ENCODE measurements around the gene LRRC27. TPM values are rescaled to one million over a fixed set of nuclear protein-coding genes. Genes with fewer than 3 reads are reported as not detected.

LRRC27 gene
- total and polyA plus RNA-seq, 7 donors: 2.2 to 8.3 (median 2.5) TPM

- ATAC-seq (no peak), DNase-seq (no peak)
- no peak for TF ChIP-seq CTCF (IDR thresholded peaks at IDR 0.05)
- no peak overlapping the region for H3K27ac ChIP-seq
- peaks cover 0 to 18% of the 10 kb centered on the region in 2 donors for H3K36me3 ChIP-seq (ENCODE audit: insufficient read depth in 1 of 2, low read depth in 1 of 2)
- no peak overlapping the region for H3K4me3 ChIP-seq
- no peaks in the 10 kb centered on the region for H3K4me1 ChIP-seq
- H3K9me3 ChIP-seq: no peaks in the 10 kb centered on the region
- intact Hi-C loops (cut with DNase I): no loop called here
- H3K27me3 ChIP-seq (ENCODE audit: insufficient read depth in 3 of 3, low read length in 2 of 3): no peaks in the 10 kb centered on the region
- 85 to 91% (median 88%) methylated on average over 4 of the region's 4 CpGs for WGBS, 3 donors
Measured at GRCh38 chr10:132341781-132342180, 9.8 kb downstream of the LRRC27 start.

GRCh38 chr10:132342553-132342952 lies 10.6 kb downstream of the LRRC27 start:
- no peaks in the 10 kb centered on the region for H3K27me3 ChIP-seq (ENCODE audit: insufficient read depth in 3 of 3, low read length in 2 of 3)
- peaks cover 0 to 16% of the 10 kb centered on the region in 2 donors for H3K36me3 ChIP-seq (ENCODE audit: insufficient read depth in 1 of 2, low read depth in 1 of 2)
- ATAC-seq (no peak), DNase-seq (no peak)
- WGBS, 3 donors: 90 to 99% (median 96%) methylated on average over 7 of the region's 7 CpGs
- intact Hi-C loops (cut with DNase I): no loop called here
- H3K4me1 ChIP-seq: no peaks in the 10 kb centered on the region
- no peak overlapping the region for H3K27ac ChIP-seq
- H3K9me3 ChIP-seq: no peaks in the 10 kb centered on the region
- no peak for TF ChIP-seq CTCF (IDR thresholded peaks at IDR 0.05)
- no peak overlapping the region for H3K4me3 ChIP-seq

- DNase-seq (no peak), ATAC-seq (no peak)
- no peaks in the 10 kb centered on the region for H3K4me1 ChIP-seq
- H3K27me3 ChIP-seq (ENCODE audit: insufficient read depth in 3 of 3, low read length in 2 of 3): no peaks in the 10 kb centered on the region
- H3K9me3 ChIP-seq: no peaks in the 10 kb centered on the region
- H3K4me3 ChIP-seq: no peak overlapping the region
- no peak overlapping the region for H3K27ac ChIP-seq
- intact Hi-C loops (cut with DNase I): no loop called here
- no peak for TF ChIP-seq CTCF (IDR thresholded peaks at IDR 0.05)
- 81 to 83% (median 81%) methylated on average over 6 of the region's 6 CpGs for WGBS, 3 donors
- peaks cover 0 to 14% of the 10 kb centered on the region in 2 donors for H3K36me3 ChIP-seq (ENCODE audit: insufficient read depth in 1 of 2, low read depth in 1 of 2)
Measured at GRCh38 chr10:132344386-132344785, 12.4 kb downstream of the LRRC27 start.

GRCh38 chr10:132345345-132345744 lies 13.4 kb downstream of the LRRC27 start:
- ATAC-seq: no peak
- Histone ChIP-seq H3K27me3 (ENCODE audit: insufficient read depth in 3 of 3, low read length in 2 of 3) (no peaks in the 10 kb centered on the region), H3K4me1 (no peaks in the 10 kb centered on the region), H3K9me3 (no peaks in the 10 kb centered on the region), H3K27ac (no peak overlapping the region), H3K4me3 (no peak overlapping the region), H3K36me3 (ENCODE audit: insufficient read depth in 1 of 2, low read depth in 1 of 2) (peaks cover 0 to 14% of the 10 kb centered on the region in 2 donors)
- TF ChIP-seq CTCF (IDR thresholded peaks at IDR 0.05): no peak
- WGBS, 3 donors: 68 to 72% (median 70%) methylated on average over 7 of the region's 7 CpGs
- intact Hi-C loops (cut with DNase I): no loop called here
- DNase-seq: no peak

GRCh38 chr10:132346806-132347205 lies 14.8 kb downstream of the LRRC27 start:
- no peak overlapping the region for H3K27ac ChIP-seq
- peaks cover 0 to 14% of the 10 kb centered on the region in 2 donors for H3K36me3 ChIP-seq (ENCODE audit: insufficient read depth in 1 of 2, low read depth in 1 of 2)
- H3K4me3 ChIP-seq: no peak overlapping the region
- no peak for DNase-seq
- intact Hi-C loops (cut with DNase I): no loop called here
- ATAC-seq: no peak
- no peaks in the 10 kb centered on the region for H3K27me3 ChIP-seq (ENCODE audit: insufficient read depth in 3 of 3, low read length in 2 of 3)
- H3K4me1 ChIP-seq: no peaks in the 10 kb centered on the region
- no peaks in the 10 kb centered on the region for H3K9me3 ChIP-seq
- WGBS, 3 donors: 90 to 94% (median 92%) methylated on average over 9 of the region's 9 CpGs
- no peak for TF ChIP-seq CTCF (IDR thresholded peaks at IDR 0.05)
